NCI-H187 (cell line): Measurements from ENCODE around the gene GNAS.
"Not testable (repeated sequence)": the region's sequence is repeated elsewhere in the genome, so short reads cannot be mapped to it uniquely, and the experiment has no call there.

Source experiments
- DNase-seq, 2 experiments: peaks; one replicate each; lab custom pipeline; 2025; lab: John Stamatoyannopoulos, UW

Gene GNAS

DNA sequence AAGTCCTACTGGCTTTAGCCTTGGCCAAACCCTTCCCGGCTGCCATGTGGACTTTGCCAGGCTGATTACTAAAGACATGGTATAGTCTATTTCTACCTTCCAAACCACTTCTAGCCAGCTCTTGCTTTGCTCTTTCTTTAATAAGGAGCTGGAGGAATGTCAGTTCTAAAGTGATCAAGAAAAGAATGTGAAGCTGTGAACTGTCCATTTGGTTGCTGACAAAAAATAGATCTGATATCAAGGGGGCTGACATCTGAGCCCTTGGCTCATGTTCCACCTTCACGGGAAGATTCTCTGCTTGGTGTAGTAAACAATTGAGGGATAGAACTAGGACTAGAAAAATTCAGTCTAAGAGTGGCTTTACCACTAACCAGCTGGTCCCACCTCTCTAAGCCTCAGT, 24.4 kb upstream of the GNAS start:
- no peak for DNase-seq

DNA sequence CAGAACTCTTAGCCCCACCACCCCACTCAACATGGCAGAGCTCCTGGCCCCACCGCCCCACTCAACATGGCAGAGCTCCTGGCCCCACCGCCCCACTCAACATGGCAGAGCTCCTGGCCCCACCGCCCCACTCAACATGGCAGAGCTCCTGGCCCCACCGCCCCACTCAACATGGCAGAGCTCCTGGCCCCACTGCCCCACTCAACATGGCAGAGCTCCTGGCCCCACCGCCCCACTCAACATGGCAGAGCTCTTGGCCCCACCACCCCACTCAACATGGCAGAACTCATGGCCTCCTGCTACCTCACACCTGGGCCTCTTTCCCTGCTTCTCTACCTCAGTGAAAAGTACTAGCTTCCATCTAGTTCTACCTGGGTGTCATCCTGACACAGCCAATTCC, 23.7 kb upstream of the GNAS start:
- not testable (repeated sequence) for DNase-seq

DNA sequence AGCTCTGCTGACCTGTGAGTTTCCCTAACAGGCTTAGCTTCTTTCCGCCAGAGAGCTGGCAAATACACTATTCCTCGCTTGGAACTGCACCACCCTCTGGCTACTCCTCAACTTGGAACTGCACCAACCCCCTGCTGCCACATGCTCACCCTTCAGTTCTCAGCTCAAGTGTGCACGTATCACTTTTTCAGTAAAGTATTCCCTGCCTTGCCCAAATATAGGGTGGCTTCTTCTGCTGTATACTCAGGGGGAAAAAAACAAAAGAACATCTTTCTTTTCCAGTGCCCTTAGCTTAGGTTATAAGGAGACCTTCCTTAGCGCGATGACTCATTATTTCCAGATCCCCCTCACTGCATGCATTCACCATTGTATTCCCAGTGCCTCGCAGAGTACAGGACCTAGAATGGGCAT, 23.0 kb upstream of the GNAS start:
- no peak for DNase-seq

DNA sequence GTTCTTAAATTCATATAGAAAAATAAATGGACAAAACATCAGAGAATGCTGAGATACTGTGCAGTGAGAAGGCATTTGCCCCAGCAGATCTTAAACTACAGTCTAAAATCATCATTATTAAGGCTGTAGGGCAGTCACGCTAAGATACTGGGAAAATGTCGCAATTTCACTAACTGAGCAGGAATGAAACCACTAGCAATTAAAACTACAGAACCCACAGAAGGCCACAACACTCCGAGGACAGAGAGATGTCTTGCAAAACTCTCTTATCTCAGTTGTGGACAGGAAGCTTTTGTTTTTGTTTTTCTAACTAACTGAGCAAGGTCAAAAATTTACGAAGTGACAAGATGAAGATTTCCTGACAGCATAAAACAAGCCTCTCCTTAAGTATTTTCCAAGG, 20.1 kb upstream of the GNAS start:
- no peak for DNase-seq

DNA sequence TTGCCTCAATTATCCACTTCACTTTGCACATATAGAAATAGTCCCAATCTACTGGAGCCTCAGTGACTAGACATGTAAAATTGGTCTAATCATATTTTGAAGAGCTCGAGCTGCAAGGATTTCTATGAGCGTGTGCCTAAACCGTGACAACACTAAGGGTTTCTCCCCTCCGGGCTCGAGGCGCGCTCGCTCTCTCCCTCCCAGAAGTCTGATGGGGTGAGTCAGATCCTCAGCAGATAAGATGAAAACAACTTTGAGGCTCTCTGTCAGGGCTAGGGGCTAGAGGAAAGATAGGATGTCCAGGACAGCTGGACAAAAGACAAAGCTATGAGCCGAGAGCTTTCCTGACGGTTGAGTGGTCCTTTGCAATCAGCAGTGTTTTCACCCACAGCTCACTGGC, 18.6 kb upstream of the GNAS start:
- no peak for DNase-seq

DNA sequence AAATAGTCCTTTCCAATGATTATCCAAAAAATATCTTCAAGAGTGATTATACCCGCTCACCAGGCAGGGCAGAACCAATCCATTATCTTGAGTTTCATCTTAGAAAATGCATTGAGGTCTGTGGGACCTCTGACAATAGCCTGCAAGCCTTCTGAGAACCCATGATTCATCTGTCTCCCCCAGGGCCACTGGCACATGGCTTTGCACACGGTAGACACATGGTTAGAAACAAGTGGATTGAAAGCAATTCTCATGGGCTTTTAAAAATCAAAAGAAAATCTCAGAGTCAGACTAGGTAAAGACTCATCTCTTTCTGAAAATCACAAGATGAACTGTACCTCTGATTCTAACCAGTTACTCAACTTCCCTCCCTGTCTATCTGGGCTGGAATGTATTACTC, 17.3 kb upstream of the GNAS start:
- DNase-seq = no peak

DNA sequence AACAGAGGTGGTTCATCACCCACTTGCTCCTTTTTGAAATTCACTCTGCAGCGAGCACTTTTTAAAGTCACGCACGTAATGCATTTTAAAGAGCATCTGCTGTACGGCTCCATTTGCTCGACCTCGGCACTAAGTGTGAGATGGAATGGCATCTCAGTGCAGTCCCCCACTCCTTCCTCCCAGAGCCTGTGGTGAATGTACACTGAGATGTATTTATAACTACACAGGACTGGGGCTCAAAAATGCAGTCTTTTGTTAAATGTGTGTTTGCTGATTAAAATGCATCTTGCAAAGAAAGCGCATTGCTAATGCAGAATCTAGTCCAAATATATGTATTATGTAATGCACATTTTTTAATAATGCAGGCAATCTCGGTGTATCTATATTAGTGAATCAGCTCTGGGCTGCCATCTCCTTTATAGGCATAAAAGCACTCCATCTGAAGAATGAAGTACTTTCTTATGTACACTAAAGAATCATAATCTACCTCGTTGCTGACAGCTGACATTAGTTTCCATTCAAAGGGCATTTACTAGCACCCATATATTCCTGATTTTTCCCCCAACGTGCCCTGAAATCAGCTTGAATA, 15.8 kb upstream of the GNAS start:
- DNase-seq = no peak

DNA sequence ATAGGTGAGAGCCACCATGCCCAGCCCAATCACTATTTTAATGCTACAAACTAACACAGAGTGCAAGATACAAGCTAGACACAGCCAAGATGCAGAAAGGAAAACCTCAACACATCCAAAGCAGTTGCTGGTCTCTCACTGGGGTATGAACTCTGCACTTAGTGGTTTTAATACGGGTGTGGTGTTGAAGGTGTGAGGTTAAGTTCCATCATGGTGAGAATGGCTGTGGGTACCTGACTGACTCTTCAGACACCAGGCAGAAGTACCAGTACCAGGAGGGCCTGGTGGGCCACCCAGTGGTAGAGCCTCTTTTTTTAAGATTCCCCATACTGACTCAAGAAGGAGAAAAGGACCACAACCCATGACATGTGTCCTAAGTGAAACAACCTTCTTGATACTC, 14.8 kb upstream of the GNAS start:
- no peak for DNase-seq

DNA sequence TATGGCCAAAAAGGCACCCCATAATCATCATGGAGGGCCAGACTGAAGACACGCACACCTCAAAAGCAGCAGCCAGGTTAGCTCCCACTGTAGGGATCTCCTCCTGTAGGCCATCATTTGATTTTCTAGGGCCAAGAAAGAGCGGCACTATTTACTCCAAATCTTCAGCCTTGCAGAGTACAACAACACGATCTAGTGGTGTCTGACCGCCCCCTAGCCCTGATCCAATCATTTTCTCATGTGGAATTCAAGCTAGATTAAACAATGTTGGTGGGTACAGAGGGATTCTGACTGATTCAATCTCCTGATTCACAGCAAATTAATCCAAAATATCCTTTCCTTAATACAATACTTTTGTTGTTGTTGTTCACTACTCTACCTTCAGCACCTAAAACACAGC, 14.3 kb upstream of the GNAS start:
- DNase-seq = no peak

DNA sequence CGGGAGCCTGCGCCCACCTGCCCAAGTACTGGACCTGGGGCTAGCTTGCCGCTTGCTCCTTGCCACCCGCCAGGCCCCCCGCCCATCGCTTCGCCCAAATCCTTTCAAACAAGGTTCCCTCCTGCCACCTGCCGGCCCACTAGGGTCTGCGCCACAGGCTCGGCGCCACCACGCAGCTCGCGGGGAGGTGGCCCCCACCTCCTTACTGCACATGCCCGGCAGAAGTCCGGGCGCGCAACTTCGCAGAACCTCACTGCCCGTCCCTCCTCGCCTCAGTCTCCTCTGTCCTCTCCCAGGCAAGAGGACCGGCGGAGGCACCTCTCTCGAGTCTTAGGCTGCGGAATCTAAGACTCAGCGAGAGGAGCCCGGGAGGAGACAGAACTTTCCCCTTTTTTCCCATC, 13.0 kb upstream of the GNAS start:
- DNase-seq = peak; percentile 19 to 36

DNA sequence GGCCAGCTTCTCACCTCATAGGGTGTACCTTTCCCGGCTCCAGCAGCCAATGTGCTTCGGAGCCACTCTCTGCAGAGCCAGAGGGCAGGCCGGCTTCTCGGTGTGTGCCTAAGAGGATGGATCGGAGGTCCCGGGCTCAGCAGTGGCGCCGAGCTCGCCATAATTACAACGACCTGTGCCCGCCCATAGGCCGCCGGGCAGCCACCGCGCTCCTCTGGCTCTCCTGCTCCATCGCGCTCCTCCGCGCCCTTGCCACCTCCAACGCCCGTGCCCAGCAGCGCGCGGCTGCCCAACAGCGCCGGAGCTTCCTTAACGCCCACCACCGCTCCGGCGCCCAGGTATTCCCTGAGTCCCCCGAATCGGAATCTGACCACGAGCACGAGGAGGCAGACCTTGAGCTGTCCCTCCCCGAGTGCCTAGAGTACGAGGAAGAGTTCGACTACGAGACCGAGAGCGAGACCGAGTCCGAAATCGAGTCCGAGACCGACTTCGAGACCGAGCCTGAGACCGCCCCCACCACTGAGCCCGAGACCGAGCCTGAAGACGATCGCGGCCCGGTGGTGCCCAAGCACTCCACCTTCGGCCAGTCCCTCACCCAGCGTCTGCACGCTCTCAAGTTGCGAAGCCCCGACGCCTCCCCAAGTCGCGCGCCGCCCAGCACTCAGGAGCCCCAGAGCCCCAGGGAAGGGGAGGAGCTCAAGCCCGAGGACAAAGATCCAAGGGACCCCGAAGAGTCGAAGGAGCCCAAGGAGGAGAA, 12.3 kb upstream of the GNAS start:
- no peak for DNase-seq

DNA sequence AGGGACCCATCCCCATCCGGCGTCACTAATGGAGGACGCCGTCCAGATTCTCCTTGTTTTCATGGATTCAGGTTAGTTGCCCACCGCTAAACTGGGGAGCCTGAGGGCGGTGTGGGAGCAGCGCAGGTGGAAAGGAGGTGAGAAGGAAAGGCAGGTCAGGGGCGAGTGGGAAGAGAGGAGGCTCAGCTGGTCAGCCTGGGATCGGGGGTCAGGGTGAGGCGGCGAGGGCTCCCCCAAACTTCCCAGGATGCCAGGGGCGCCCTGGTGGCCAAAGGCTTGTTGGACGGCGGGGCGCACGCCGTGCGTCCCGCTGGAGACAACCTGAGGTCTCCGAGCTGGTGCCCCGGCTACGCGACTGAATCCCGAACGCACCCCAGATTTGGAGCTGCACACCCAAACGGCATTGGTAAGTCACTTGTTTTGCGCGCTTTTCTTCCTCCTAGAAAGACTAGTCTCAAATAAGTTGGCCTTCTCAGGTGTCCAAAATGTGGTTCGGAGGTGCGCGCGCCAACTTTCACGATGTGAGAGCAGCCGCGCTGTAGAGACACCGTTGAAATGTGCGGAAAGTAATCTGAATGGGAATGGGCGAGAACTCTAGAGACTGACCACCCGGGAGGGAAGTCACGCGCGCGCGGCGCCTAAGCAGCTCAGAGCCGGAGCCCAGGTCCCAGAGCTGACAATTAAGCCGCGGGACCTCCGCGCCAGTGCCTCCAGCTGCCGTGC, 11.5 kb upstream of the GNAS start:
- DNase-seq = no peak

DNA sequence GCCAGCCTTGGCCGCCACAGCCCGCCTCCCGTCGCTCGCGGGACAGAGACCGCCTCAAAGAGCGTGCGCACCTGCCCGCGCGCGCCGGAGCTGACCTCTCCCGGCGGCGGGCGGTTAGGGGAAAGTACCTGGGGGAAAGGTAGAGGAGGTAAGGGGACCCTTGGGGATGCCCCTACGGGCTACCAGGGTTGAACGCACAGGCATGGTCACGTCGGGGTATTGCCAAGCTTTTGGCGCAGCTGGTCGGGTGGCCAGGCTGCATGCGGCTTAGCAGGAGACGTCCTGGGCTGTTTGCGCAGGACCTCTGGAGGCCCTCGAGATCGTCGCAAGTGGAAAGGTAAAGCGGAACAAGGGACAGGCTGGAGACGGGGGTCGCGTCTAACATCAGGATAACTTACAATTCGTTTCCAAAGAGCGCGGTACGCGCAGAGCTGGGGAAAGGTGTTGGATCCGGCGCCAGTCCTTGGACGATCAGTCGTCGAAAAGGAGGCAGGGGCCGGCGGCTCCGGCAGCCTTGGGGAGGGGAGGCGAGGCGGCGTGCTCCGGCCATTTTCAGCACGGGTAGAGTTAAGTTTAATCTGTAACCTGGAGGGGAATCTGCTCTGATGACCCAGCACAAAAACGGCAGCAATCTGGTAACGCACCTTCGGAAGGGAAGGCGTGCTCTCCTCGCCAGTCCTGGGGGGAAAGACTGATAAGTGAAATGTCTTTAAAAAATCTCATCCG, 10.8 kb upstream of the GNAS start:
- no peak for DNase-seq

DNA sequence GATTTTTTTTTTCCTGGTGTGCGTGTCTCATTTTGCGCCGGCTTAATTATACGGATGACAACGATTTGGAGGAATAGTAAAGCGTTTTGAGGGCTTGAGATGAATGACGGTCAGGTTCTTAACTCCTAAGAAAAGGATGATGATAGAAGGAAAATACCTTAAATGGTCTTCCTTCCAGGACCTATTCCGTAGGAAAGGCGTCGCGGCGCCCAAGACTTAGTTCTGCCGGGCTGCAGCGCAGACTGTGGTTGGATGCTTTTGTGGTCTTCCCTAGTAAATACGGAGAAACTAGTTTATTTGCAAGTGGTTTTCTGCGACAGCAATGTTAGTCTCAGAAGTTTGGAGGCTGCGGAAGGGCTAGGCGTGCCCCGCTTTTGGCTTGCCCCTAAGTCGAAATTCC, 10.2 kb upstream of the GNAS start:
- no peak for DNase-seq

DNA sequence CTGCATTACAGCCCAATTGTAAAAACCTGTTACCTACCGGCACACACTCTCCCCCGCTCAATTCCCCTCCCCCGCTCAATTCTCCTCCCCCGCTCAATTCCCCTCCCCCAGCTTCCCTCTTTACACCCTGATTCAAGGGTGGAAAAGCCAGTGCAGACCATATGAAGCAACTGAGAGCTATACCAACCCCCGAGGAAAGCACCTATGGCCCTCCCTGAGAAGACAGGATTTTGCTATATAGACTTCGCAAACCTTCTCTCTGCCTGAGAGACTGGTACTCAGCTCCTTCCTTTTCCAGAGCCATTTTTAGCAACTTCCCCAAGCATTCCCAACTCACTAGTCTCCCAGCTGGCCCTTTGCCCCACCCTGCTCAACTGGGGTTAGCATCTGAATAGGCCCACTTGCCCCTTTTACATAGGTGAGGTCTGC, 9.4 kb upstream of the GNAS start:
- DNase-seq = no peak

DNA sequence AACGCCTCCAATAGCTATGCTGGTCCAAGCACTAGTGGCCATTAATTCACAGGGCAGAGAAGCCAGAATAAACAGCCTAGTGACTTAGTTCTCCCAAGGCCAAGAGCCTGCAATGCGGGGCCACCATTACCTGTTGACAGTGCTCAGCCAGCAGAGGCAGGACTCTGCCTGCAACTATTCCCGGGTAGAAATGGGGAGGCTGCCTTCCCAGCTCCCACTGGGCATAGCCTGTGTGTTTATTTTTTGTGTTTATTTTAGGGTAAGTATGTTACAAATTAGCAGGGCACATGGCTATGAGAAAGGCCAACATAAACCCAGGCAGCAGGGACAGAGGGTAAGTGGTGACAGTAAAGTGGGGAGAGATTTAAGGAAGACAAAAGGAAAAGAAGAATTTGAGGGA, 6.8 kb upstream of the GNAS start:
- DNase-seq = no peak

DNA sequence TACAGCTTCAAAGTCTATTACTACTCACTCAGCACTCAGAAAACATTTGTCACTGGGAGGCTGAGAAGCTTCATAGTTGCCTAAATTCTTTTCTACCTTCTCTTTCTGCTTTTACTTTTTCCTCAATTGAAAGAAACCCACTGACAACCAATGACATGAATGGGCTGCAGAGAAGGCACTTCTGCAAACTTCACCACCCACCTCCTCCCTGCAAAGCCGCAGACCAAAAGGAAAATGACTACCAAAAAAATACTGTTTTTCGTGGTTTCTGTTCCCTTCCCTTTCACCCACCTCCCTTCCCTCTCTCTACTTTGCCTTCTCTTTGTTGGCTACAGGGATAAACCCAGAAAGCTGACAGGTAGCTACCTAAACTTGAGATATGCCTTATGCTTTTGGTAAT, 5.1 kb upstream of the GNAS start:
- no peak for DNase-seq

DNA sequence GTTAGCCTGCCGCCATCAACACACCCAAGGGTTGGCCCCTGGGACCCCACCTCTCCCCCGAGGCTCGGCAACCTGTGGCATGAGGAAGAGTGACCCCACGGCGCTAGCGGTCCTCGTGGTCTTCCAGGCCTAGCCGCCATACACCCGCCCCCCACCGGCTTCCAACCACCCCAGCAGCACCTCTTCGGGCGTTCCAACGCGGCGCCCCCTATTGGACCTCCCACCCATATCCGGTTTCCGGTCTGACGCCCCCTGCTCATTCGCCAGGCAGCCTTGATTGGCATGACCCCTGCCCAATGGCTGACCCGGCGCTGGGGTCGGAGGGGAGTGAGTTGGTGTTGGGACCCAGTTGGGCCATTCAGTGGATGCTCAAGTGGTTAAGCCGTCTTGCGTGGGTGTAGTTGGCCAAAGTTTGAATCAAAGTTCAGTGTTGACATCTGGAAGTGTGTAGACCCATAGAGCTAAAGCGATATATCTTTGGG, 1.8 kb upstream of the GNAS start, which contains the start of gene GNAS-AS1:
TSS of gene GNAS-AS1 (minus strand) at position 210 of the 482 bp plus-strand sequence.
- DNase-seq = no peak

DNA sequence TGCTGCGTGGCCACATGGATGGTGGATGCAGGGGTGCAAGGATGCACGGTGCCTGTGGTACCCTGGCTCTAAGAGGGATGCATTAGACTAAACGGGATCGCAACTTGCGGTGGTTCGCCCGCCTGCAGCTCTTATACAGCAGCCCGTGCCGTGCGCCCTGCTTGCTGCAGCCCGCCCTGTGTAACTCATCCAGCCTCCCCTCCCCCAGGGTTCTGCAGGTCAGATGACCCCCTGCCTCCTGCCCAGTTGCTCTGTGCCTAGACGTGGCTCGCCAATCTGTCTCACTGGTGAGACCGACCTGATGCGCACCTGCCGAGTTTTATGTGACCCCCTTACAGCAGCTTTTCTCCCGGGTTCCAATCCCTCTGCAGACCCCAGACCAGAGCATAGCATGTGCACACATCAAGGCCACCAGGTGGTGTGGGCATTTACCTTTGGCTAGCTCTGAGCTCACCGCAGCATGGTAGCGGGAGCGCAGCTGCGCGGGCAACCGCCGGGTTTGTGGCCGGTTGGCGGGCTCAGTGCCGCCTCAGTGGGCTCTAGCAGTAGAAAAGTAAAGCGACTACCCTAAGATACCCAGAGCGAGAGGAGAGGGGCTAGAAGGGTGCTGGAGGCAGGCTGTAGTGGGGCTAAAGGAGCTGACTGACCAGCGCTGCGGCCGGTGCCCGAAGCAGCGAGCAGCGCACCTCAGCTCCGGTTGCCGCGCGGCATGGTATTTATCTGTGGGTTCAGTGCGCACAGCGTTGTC, 1.1 kb upstream of the GNAS start:
- no peak for DNase-seq

DNA sequence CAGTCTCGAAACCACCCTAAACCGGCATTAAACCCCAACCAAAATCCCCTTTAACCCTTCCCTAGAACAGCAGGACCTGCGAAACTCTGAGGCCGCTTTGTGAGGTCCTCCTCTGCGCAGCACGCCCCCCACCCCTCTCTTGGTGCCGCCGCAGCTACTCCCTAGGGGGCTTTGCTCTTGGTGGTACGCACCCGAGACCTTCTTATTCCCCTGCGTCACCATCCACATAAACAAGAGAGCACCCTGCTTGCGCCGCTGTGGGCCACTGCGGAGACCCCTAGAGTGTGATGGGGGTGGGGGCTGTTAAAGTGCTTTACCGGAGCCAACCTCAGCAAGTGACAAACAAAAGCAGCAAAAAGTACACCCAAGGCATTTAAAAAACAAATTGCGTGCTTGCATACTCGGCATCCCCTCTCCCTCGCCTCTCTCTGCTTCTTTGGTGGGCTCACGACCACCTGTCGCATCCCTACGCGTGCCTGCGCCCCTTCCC, 502 bp upstream of the GNAS start:
- DNase-seq = no peak

DNA sequence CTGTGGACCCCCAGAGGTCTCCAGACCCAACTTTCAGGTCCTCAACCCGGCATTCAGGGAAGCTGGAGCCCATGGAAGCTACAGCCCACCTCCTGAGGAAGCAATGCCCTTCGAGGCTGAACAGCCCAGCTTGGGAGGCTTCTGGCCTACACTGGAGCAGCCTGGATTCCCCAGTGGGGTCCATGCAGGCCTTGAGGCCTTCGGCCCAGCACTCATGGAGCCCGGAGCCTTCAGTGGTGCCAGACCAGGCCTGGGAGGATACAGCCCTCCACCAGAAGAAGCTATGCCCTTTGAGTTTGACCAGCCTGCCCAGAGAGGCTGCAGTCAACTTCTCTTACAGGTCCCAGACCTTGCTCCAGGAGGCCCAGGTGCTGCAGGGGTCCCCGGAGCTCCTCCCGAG, 950 bp downstream of the GNAS start:
- DNase-seq = no peak
